GM12864 (cell line): ENCODE data around the gene THADA.

ENCODE experiments used
- DNase-seq: peaks from one replicate; pipeline ENCODE4 v3.0.0-alpha.2; 2011; ENCODE audit warnings: low read depth
- H3K4me3 ChIP-seq: 2 replicates; pipeline ENCODE4 v1.5.1; 2011; ENCODE audit warnings: mild to moderate bottlenecking, low read depth, low read length, control low read depth
- CTCF ChIP-seq: IDR thresholded peaks from 2 replicates; pipeline ENCODE4 v1.5.1; 2011; ENCODE audit warnings: low read depth, mild to moderate bottlenecking, moderate library complexity, low read length, control low read depth, inconsistent platforms; ENCODE audit errors: missing control alignments

The THADA gene

GRCh38 chr2:43262951-43263350 lies 332.9 kb downstream of the THADA start:
- no peak for DNase-seq
- no peak overlapping the region for H3K4me3 ChIP-seq
- no peak for TF ChIP-seq CTCF

GRCh38 chr2:43262239-43262638 lies 333.6 kb downstream of the THADA start:
- no peak for TF ChIP-seq CTCF
- no peak for DNase-seq
- H3K4me3 ChIP-seq = no peak overlapping the region

GRCh38 chr2:43259512-43259911 lies 336.3 kb downstream of the THADA start:
- no peak for DNase-seq
- no peak for TF ChIP-seq CTCF
- no peak overlapping the region for H3K4me3 ChIP-seq

- no peak for TF ChIP-seq CTCF
- DNase-seq = no peak
- no peak overlapping the region for H3K4me3 ChIP-seq
Measured at GRCh38 chr2:43258547-43259156, 337.2 kb downstream of the THADA start.

GRCh38 chr2:43255296-43255910 lies 340.4 kb downstream of the THADA start:
- no peak overlapping the region for H3K4me3 ChIP-seq
- no peak for TF ChIP-seq CTCF
- no peak for DNase-seq

- TF ChIP-seq CTCF = no peak
- H3K4me3 ChIP-seq = no peak overlapping the region
- DNase-seq = no peak
Measured at GRCh38 chr2:43254331-43254730, 341.5 kb downstream of the THADA start.

- no peak for DNase-seq
- TF ChIP-seq CTCF = no peak
- no peak overlapping the region for H3K4me3 ChIP-seq
Measured at GRCh38 chr2:43251171-43251731, 344.6 kb downstream of the THADA start.
